ENCODE data around the gene DOLK.
A peak's percentile ranks its signal among the peaks of the same experiment; 100 is the strongest.

The DOLK gene

GRCh38 chr9:128929560-128929959, 17.8 kb downstream of the DOLK start:
- DNase-seq, result no peak

- DNase-seq, result no peak
These were observed 18.8 kb downstream of the DOLK start for GRCh38 chr9:128928624-128929023.

- peak; percentile 35 for DNase-seq
These were observed 19.5 kb downstream of the DOLK start for GRCh38 chr9:128927731-128928411.

GRCh38 chr9:128923493-128923883, 23.9 kb downstream of the DOLK start:
- DNase-seq, result no peak

GRCh38 chr9:128921881-128922763, 25.3 kb downstream of the DOLK start:
- no peak for DNase-seq

GRCh38 chr9:128920381-128921058, 26.9 kb downstream of the DOLK start, which contains the start of gene PHYHD1:
TSS of gene PHYHD1 (plus strand) at chr9:128920982. CDS start at chr9:128922324, 1,342 bp downstream.
- DNase-seq, result no peak

GRCh38 chr9:128919402-128920089, 27.9 kb downstream of the DOLK start:
- DNase-seq, result no peak

- no peak for DNase-seq
These were observed 28.5 kb downstream of the DOLK start for GRCh38 chr9:128918921-128919320.

GRCh38 chr9:128917151-128917849, 30.1 kb downstream of the DOLK start:
- DNase-seq, result no peak

- DNase-seq, result no peak
These were observed 30.7 kb downstream of the DOLK start for GRCh38 chr9:128916745-128917144.

GRCh38 chr9:128916204-128916603, 31.2 kb downstream of the DOLK start:
- DNase-seq, result no peak

GRCh38 chr9:128913995-128914772, 33.2 kb downstream of the DOLK start:
- DNase-seq, result no peak

GRCh38 chr9:128913048-128913900, 34.1 kb downstream of the DOLK start:
- no peak for DNase-seq

GRCh38 chr9:128912270-128912853, 35.0 kb downstream of the DOLK start:
- DNase-seq, result no peak

- no peak for DNase-seq
These were observed 35.8 kb downstream of the DOLK start for GRCh38 chr9:128911529-128912035.

- DNase-seq, result no peak
These were observed 36.5 kb downstream of the DOLK start for GRCh38 chr9:128910906-128911305.

- no peak for DNase-seq
These were observed 37.5 kb downstream of the DOLK start for GRCh38 chr9:128909859-128910258.

GRCh38 chr9:128908372-128908771, 39.0 kb downstream of the DOLK start:
- DNase-seq, result no peak

GRCh38 chr9:128906741-128907140, 40.7 kb downstream of the DOLK start:
- DNase-seq, result no peak

GRCh38 chr9:128905964-128906363, 41.4 kb downstream of the DOLK start:
- no peak for DNase-seq
